Neural crest cell (in vitro differentiated cells): ENCODE results near the gene APBB3. TPM values are rescaled to one million over a fixed set of nuclear protein-coding genes. Genes with fewer than 3 reads are reported as not detected.

Experiments
- DNase-seq: peaks from one replicate; pipeline ENCODE4 v3.0.0; 2021; ENCODE audit warnings: low read depth, mixed read lengths, low spot score
- H3K27ac Mint-ChIP-seq: one replicate; pipeline ENCODE4 v1.8.0; 2021; ENCODE audit warnings: mild to moderate bottlenecking, mixed read lengths; ENCODE audit not compliant: unreplicated experiment
- H3K27me3 Mint-ChIP-seq: 2 replicates; pipeline ENCODE4 v1.8.0; 2021; ENCODE audit warnings: low read depth, mild to moderate bottlenecking, mixed read lengths
- H3K36me3 Mint-ChIP-seq: 2 replicates; pipeline ENCODE4 v1.8.0; 2021; ENCODE audit warnings: low read depth, mild to moderate bottlenecking, mixed read lengths
- H3K4me1 Mint-ChIP-seq: 2 replicates; pipeline ENCODE4 v1.8.0; 2021; ENCODE audit warnings: mixed read lengths
- H3K4me3 Mint-ChIP-seq: one replicate; pipeline ENCODE4 v1.8.0; 2021; ENCODE audit warnings: mild to moderate bottlenecking, mixed read lengths
- H3K9me3 Mint-ChIP-seq: 2 replicates; pipeline ENCODE4 v1.8.0; 2021; ENCODE audit warnings: mixed read lengths
- CTCF ChIP-seq: fragments of 200-600 bp; sonication (generic); conservative IDR thresholded peaks from 2 replicates; pipeline ENCODE4 v1.5.0; 2021; ENCODE audit warnings: antibody characterized with exemption, mild to moderate bottlenecking
- total RNA-seq: library from RNA; stranded (reverse); gene quantifications from 2 replicates; pipeline ENCODE4 v1.2.1, GENCODE V29; 2021

The APBB3 gene
- total RNA-seq, 1 donor from 2014 or later = 36.2 TPM

GRCh38 chr5:140548791-140549190, 15.6 kb downstream of the APBB3 start:
- H3K36me3 Mint-ChIP-seq = peaks cover 16% of the 10 kb centered on the region
- no peak for TF ChIP-seq CTCF
- DNase-seq = no peak
- peaks cover 2% of the 10 kb centered on the region for H3K27me3 Mint-ChIP-seq
- no peaks in the 10 kb centered on the region for H3K9me3 Mint-ChIP-seq
- H3K4me3 Mint-ChIP-seq = peak overlapping the region; percentile 34
- H3K4me1 Mint-ChIP-seq = peaks cover 31% of the 10 kb centered on the region
- H3K27ac Mint-ChIP-seq = peak overlapping the region; percentile 67

GRCh38 chr5:140548300-140548688, 16.1 kb downstream of the APBB3 start:
- TF ChIP-seq CTCF = no peak
- Mint-ChIP-seq H3K27me3 (peaks cover 2% of the 10 kb centered on the region), H3K27ac (peak overlapping the region; percentile 93), H3K4me3 (peak overlapping the region; percentile 86), H3K36me3 (peaks cover 17% of the 10 kb centered on the region), H3K4me1 (peaks cover 31% of the 10 kb centered on the region), H3K9me3 (no peaks in the 10 kb centered on the region)
- no peak for DNase-seq

GRCh38 chr5:140547508-140548299, 16.7 kb downstream of the APBB3 start, which contains the start of gene EIF4EBP3:
TSS of gene EIF4EBP3 (plus strand) at chr5:140547662. CDS start at chr5:140547738, 76 bp downstream.
- Mint-ChIP-seq H3K4me1 (peaks cover 31% of the 10 kb centered on the region), H3K4me3 (peak within 1 kb of the TSS; percentile 86), H3K27me3 (peaks cover 2% of the 10 kb centered on the region), H3K27ac (peak within 1 kb of the TSS; percentile 93), H3K36me3 (peaks cover 15% of the 10 kb centered on the region), H3K9me3 (no peaks in the 10 kb centered on the region)
- DNase-seq = peak; percentile 83
- peak; percentile 70 for TF ChIP-seq CTCF

- Mint-ChIP-seq H3K36me3 (peaks cover 15% of the 10 kb centered on the region), H3K4me3 (peak overlapping the region; percentile 86), H3K27me3 (peaks cover 2% of the 10 kb centered on the region), H3K27ac (peak overlapping the region; percentile 62), H3K9me3 (no peaks in the 10 kb centered on the region), H3K4me1 (peaks cover 31% of the 10 kb centered on the region)
- TF ChIP-seq CTCF = no peak
- DNase-seq = no peak
Observed at GRCh38 chr5:140546851-140547507, 17.4 kb downstream of the APBB3 start.

GRCh38 chr5:140545606-140546005, 18.8 kb downstream of the APBB3 start:
- H3K27ac Mint-ChIP-seq = no peak overlapping the region
- DNase-seq = no peak
- H3K4me3 Mint-ChIP-seq = no peak overlapping the region
- peaks cover 31% of the 10 kb centered on the region for H3K4me1 Mint-ChIP-seq
- H3K27me3 Mint-ChIP-seq = peaks cover 2% of the 10 kb centered on the region
- no peak for TF ChIP-seq CTCF
- no peaks in the 10 kb centered on the region for H3K9me3 Mint-ChIP-seq
- H3K36me3 Mint-ChIP-seq = peaks cover 19% of the 10 kb centered on the region
